HCT116 (cell line): ENCODE measurements around the gene TBATA. TPM values are rescaled to one million over a fixed set of nuclear protein-coding genes. Genes with fewer than 3 reads are reported as not detected.

Experiments
- ATAC-seq: fragments of 200-7000 bp; cut with Tn5 transposase; 2 replicates; pipeline ENCODE4 v1.9.1; 2020; ENCODE audit warnings: mild to moderate bottlenecking, moderate library complexity
- BruUV-seq: library from RNA; stranded (reverse); fragments of 400-500 nt; replicated peaks from 2 replicates; lab custom pipeline; 2021; lab: Mats Ljungman, UMichigan
- CTCF ChIA-PET: fragments of 300-600 bp; sonication (Branson Sonifier 250); formaldehyde crosslinking; loops from one replicate; lab custom pipeline; 2021; ENCODE audit warnings: antibody characterized with exemption; lab: Charles Lee
- POLR2A ChIA-PET: fragments of 300-600, 350-600 bp; sonication (Branson Sonifier 250); formaldehyde crosslinking; loops from one replicate; lab custom pipeline; 2021; ENCODE audit warnings: antibody characterized with exemption; lab: Charles Lee
- RAD21 ChIA-PET, 2 experiments: fragments of 300-600 bp; sonication (Branson Sonifier 250); formaldehyde crosslinking; loops; one replicate each; lab custom pipeline; 2023; ENCODE audit warnings: low total read pairs in 2 of 2; ENCODE audit not compliant: uncharacterized antibody in 2 of 2, unreplicated experiment in 2 of 2, low non-redundant PET in 1 of 2; lab: Charles Lee
- DNase-seq: peaks from one replicate; pipeline ENCODE4 v3.0.0-alpha.2; 2010; ENCODE audit warnings: low read depth, low spot score
- H2AFZ ChIP-seq: fragments of 200-600 bp; shearing (Covaris generic), sonication (generic); 2 replicates; pipeline ENCODE4 v1.6.1; 2017; ENCODE audit warnings: low read depth, mixed run types, mixed read lengths, antibody characterized with exemption, low read length; ENCODE audit not compliant: poor library complexity, severe bottlenecking
- H3K27ac ChIP-seq: 2 replicates; pipeline ENCODE4 v1.5.1; 2012; ENCODE audit warnings: low read depth, low read length
- H3K27me3 ChIP-seq: fragments of 200-600 bp; sonication (generic); 2 replicates; pipeline ENCODE4 v1.6.1; 2016; ENCODE audit warnings: mixed run types, low read length, mixed read lengths; ENCODE audit not compliant: insufficient read depth
- H3K36me3 ChIP-seq, 2 experiments: fragments of 200-500 bp in 1 of 2; fragments of 200-600 bp in 1 of 2; sonication (Bioruptor generic) in 1 of 2; sonication (generic) in 1 of 2; 2 replicates each; pipeline versions ENCODE4 v1.5.1 to v1.6.1; 2014 to 2016; ENCODE audit warnings: low read length in 2 of 2, inconsistent platforms in 1 of 2, mixed read lengths in 1 of 2, mixed run types in 1 of 2; ENCODE audit not compliant: insufficient read depth in 2 of 2, control insufficient read depth in 1 of 2
- H3K4me1 ChIP-seq, 2 experiments: fragments of 200-600 bp in 1 of 2; sonication (generic) in 1 of 2; 2 replicates each; pipeline versions ENCODE4 v1.5.1 to v1.6.1; 2012 to 2017; ENCODE audit warnings: low read length in 2 of 2, inconsistent platforms in 1 of 2, mild to moderate bottlenecking in 1 of 2, mixed read lengths in 1 of 2, mixed run types in 1 of 2, moderate library complexity in 1 of 2; ENCODE audit not compliant: insufficient read depth in 2 of 2, control insufficient read depth in 1 of 2
- H3K4me2 ChIP-seq: fragments of 200-600 bp; sonication (generic); 2 replicates; pipeline ENCODE4 v1.6.1; 2017; ENCODE audit warnings: mixed run types, low read length, mixed read lengths
- H3K4me3 ChIP-seq, 2 experiments: fragments of 200-600 bp in 1 of 2; sonication (generic) in 1 of 2; replicated peaks in 1 of 2; 2 replicates each; pipeline ENCODE4 v1.5.1; 2011 to 2016; ENCODE audit warnings: low read length in 2 of 2, control low read depth in 1 of 2, low read depth in 1 of 2, mild to moderate bottlenecking in 1 of 2, mixed read lengths in 1 of 2, mixed run types in 1 of 2
- H3K79me2 ChIP-seq: fragments of 200-600 bp; sonication (generic); 2 replicates; pipeline ENCODE4 v1.6.1; 2017; ENCODE audit warnings: mild to moderate bottlenecking, mixed run types, low read length, moderate library complexity, mixed read lengths; ENCODE audit not compliant: insufficient read depth
- H3K9ac ChIP-seq: fragments of 200-600 bp; sonication (generic); 2 replicates; pipeline ENCODE4 v1.6.1; 2016; ENCODE audit warnings: low read length, mixed read lengths
- H3K9me2 ChIP-seq: fragments of 200-600 bp; sonication (generic), shearing (Covaris generic); 2 replicates; pipeline ENCODE4 v1.6.1; 2017; ENCODE audit warnings: mixed run types, mild to moderate bottlenecking, moderate library complexity; ENCODE audit not compliant: insufficient read depth
- H3K9me3 ChIP-seq, 2 experiments: fragments of 200-500 bp in 1 of 2; fragments of 200-600 bp in 1 of 2; sonication (Bioruptor generic) in 1 of 2; sonication (generic) in 1 of 2; 2 replicates each; pipeline ENCODE4 v1.6.1; 2014 to 2017; ENCODE audit warnings: low read length in 2 of 2, mixed read lengths in 2 of 2, inconsistent platforms in 1 of 2, low read depth in 1 of 2, mild to moderate bottlenecking in 1 of 2, mixed run types in 1 of 2, moderate library complexity in 1 of 2; ENCODE audit not compliant: control insufficient read depth in 1 of 2, insufficient read depth in 1 of 2
- H4K20me1 ChIP-seq: fragments of 200-600 bp; sonication (generic), shearing (Covaris generic); 2 replicates; pipeline ENCODE4 v1.6.1; 2017; ENCODE audit warnings: mixed run types, mild to moderate bottlenecking, moderate library complexity; ENCODE audit not compliant: insufficient read depth
- ATF3 ChIP-seq: IDR thresholded peaks from 2 replicates; pipeline ENCODE4 v1.6.1; 2012
- CBX3 ChIP-seq: IDR thresholded peaks from 2 replicates; pipeline ENCODE4 v1.6.1; 2012; ENCODE audit warnings: low read depth
- CEBPB ChIP-seq: IDR thresholded peaks from 2 replicates; pipeline ENCODE4 v1.6.1; 2012; ENCODE audit warnings: low read depth
- EGR1 ChIP-seq: IDR thresholded peaks from 2 replicates; pipeline ENCODE4 v1.6.1; 2012; ENCODE audit warnings: low read depth
- EZH2 ChIP-seq: fragments of 200-600 bp; sonication (generic); IDR thresholded peaks from 2 replicates; pipeline ENCODE4 v1.6.1; 2017; ENCODE audit warnings: antibody characterized with exemption, mixed run types
- EZH2phosphoT487 ChIP-seq: fragments of 200-600 bp; IDR thresholded peaks from 2 replicates; pipeline ENCODE4 v1.6.1; 2018; ENCODE audit warnings: antibody characterized with exemption, borderline replicate concordance
- FOSL1 ChIP-seq: IDR thresholded peaks from 2 replicates; pipeline ENCODE4 v1.6.1; 2012; ENCODE audit warnings: low read depth
- JUND ChIP-seq: IDR thresholded peaks from 2 replicates; pipeline ENCODE4 v1.6.1; 2012
- POLR2A ChIP-seq: IDR thresholded peaks from 2 replicates; pipeline ENCODE4 v1.7.0; 2011; ENCODE audit warnings: borderline replicate concordance; ENCODE audit not compliant: insufficient read depth, insufficient read length; ENCODE audit errors: extremely low read depth
- POLR2AphosphoS5 ChIP-seq: IDR thresholded peaks from 2 replicates; pipeline ENCODE4 v1.6.1; 2011; ENCODE audit warnings: mild to moderate bottlenecking, low read depth, low read length, moderate library complexity
- RAD21 ChIP-seq: IDR thresholded peaks from 2 replicates; pipeline ENCODE4 v1.6.1; 2012; ENCODE audit warnings: low read depth, mild to moderate bottlenecking
- SIN3A ChIP-seq: IDR thresholded peaks from 2 replicates; pipeline ENCODE4 v1.6.1; 2012; ENCODE audit warnings: low read depth
- SP1 ChIP-seq: IDR thresholded peaks from 2 replicates; pipeline ENCODE4 v1.6.1; 2012; ENCODE audit warnings: low read depth
- SRF ChIP-seq: IDR thresholded peaks from 2 replicates; pipeline ENCODE4 v1.6.1; 2012; ENCODE audit warnings: low read depth
- TCF7L2 ChIP-seq: IDR thresholded peaks from 2 replicates; pipeline ENCODE4 v1.7.0; 2011; ENCODE audit warnings: borderline replicate concordance, inconsistent platforms; ENCODE audit not compliant: insufficient read depth, insufficient read length; ENCODE audit errors: extremely low read depth
- YY1 ChIP-seq: IDR thresholded peaks from 2 replicates; pipeline ENCODE4 v1.6.1; 2011; ENCODE audit warnings: low read length, low read depth, moderate library complexity, mild to moderate bottlenecking; ENCODE audit not compliant: insufficient replicate concordance; ENCODE audit errors: extremely low read depth
- ZFX ChIP-seq: fragments of 450-650 bp; IDR thresholded peaks from 2 replicates; pipeline ENCODE4 v1.6.1; 2017
- intact Hi-C: fragments of 100-400 bp; cut with micrococcal nuclease; formaldehyde crosslinking; loops from 2 replicates; pipeline ENCODE4 v1.10.0; 2022
- total RNA-seq: library from RNA; stranded (reverse); gene quantifications from one replicate; pipeline ENCODE4 v1.2.1, GENCODE V29; 2021; ENCODE audit not compliant: unreplicated experiment
- TF ChIP-seq, protein P1 (sequence below): IDR thresholded peaks from 2 replicates; pipeline ENCODE4 v1.6.1; 2012
- TF ChIP-seq, protein P2 (sequence below): IDR thresholded peaks from 2 replicates; pipeline ENCODE4 v1.6.1; 2011; ENCODE audit warnings: mild to moderate bottlenecking, low read length, moderate library complexity; ENCODE audit not compliant: insufficient replicate concordance; ENCODE audit errors: extremely low read depth
- TF ChIP-seq, protein P3 (sequence below), 3 experiments: fragments of 200-600 bp in 1 of 3; sonication (generic) in 1 of 3; IDR thresholded peaks in 2 of 3; conservative IDR thresholded peaks in 1 of 3; 2 replicates each; pipeline ENCODE4 v1.5.1; 2012 to 2017; ENCODE audit warnings: low read depth in 2 of 3, low read length in 2 of 3, antibody characterized with exemption in 1 of 3, borderline replicate concordance in 1 of 3, control low read depth in 1 of 3, mild to moderate bottlenecking in 1 of 3, mixed read lengths in 1 of 3, mixed run types in 1 of 3, moderate library complexity in 1 of 3; ENCODE audit not compliant: insufficient read depth in 1 of 3

The TBATA gene
- total RNA-seq, 1 experiment from 2014 or later: not detected

- Histone ChIP-seq H3K9me3 (no peaks in the 10 kb centered on the region), H3K4me3 (no peak overlapping the region), H3K9me2 (no peaks in the 10 kb centered on the region), H3K79me2 (no peaks in the 10 kb centered on the region), H3K27ac (no peak overlapping the region), H3K36me3 (peaks cover 2 to 3% of the 10 kb centered on the region in 2 experiments; a peak in 2 of 4 replicates), H3K9ac (no peak overlapping the region), H4K20me1 (no peaks in the 10 kb centered on the region), H2AFZ (no peak overlapping the region), H3K4me1 (peaks cover 2 to 16% of the 10 kb centered on the region in 2 experiments), H3K27me3 (no peaks in the 10 kb centered on the region), H3K4me2 (no peak overlapping the region)
- ChIA-PET POLR2A (no interaction called here), CTCF (no interaction called here), RAD21 (no interaction called here)
- BruUV-seq: no TSS peak
- ATAC-seq (no peak), DNase-seq (no peak)
- intact Hi-C loops: no loop called here
- TF ChIP-seq ZFX: no peak
- no peak for TF ChIP-seq TCF7L2
- no peak for TF ChIP-seq CEBPB
- no peak for TF ChIP-seq JUND
- no peak for TF ChIP-seq ATF3
- no peak for TF ChIP-seq SIN3A
- TF ChIP-seq EZH2: no peak
- TF ChIP-seq, protein P1, sequence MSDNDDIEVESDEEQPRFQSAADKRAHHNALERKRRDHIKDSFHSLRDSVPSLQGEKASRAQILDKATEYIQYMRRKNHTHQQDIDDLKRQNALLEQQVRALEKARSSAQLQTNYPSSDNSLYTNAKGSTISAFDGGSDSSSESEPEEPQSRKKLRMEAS: no peak
- no peak for TF ChIP-seq RAD21
- no peak for TF ChIP-seq POLR2A
- no peak for TF ChIP-seq YY1
- no peak for TF ChIP-seq EZH2phosphoT487
- no peak for TF ChIP-seq CBX3
- TF ChIP-seq POLR2AphosphoS5: no peak
- TF ChIP-seq, protein P2, sequence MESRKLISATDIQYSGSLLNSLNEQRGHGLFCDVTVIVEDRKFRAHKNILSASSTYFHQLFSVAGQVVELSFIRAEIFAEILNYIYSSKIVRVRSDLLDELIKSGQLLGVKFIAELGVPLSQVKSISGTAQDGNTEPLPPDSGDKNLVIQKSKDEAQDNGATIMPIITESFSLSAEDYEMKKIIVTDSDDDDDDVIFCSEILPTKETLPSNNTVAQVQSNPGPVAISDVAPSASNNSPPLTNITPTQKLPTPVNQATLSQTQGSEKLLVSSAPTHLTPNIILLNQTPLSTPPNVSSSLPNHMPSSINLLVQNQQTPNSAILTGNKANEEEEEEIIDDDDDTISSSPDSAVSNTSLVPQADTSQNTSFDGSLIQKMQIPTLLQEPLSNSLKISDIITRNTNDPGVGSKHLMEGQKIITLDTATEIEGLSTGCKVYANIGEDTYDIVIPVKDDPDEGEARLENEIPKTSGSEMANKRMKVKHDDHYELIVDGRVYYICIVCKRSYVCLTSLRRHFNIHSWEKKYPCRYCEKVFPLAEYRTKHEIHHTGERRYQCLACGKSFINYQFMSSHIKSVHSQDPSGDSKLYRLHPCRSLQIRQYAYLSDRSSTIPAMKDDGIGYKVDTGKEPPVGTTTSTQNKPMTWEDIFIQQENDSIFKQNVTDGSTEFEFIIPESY: no peak
- no peak for TF ChIP-seq EGR1
- TF ChIP-seq FOSL1: no peak
- TF ChIP-seq SP1: no peak
- TF ChIP-seq SRF: no peak
- TF ChIP-seq, protein P3, sequence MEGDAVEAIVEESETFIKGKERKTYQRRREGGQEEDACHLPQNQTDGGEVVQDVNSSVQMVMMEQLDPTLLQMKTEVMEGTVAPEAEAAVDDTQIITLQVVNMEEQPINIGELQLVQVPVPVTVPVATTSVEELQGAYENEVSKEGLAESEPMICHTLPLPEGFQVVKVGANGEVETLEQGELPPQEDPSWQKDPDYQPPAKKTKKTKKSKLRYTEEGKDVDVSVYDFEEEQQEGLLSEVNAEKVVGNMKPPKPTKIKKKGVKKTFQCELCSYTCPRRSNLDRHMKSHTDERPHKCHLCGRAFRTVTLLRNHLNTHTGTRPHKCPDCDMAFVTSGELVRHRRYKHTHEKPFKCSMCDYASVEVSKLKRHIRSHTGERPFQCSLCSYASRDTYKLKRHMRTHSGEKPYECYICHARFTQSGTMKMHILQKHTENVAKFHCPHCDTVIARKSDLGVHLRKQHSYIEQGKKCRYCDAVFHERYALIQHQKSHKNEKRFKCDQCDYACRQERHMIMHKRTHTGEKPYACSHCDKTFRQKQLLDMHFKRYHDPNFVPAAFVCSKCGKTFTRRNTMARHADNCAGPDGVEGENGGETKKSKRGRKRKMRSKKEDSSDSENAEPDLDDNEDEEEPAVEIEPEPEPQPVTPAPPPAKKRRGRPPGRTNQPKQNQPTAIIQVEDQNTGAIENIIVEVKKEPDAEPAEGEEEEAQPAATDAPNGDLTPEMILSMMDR (IDR thresholded peaks at IDR 0.05 in 2 of 3, conservative IDR thresholded peaks at IDR 0.05 in 1 of 3; ENCODE audit: borderline replicate concordance in 1 of 3, insufficient read depth in 1 of 3, low read depth in 2 of 3, low read length in 2 of 3): no peak
These were observed 35.4 kb downstream of the TBATA start for GRCh38 chr10:70749756-70750155.
